Mucosa of descending colon (tissue), 3 donors: ENCODE results near the gene MAGED4B. TPM values are rescaled to one million over a fixed set of nuclear protein-coding genes. Genes with fewer than 3 reads are reported as not detected.
A peak's percentile ranks its signal among the peaks of the same experiment; 100 is the strongest.
"Not testable (repeated sequence)": the region's sequence is repeated elsewhere in the genome, so short reads cannot be mapped to it uniquely, and the experiment has no call there.

Experiments used
- ATAC-seq: fragments of 200-7000 bp; cut with Tn5 transposase; one replicate; pipeline ENCODE4 v1.9.1; 2020; ENCODE audit warnings: mild to moderate bottlenecking, moderate library complexity
- DNase-seq, 3 donors: peaks; one replicate each; pipeline ENCODE4 v3.0.0-alpha.2; 2020
- H3K36me3 ChIP-seq: fragments of 200-600 bp; one replicate; pipeline ENCODE4 v1.8.0; 2021; ENCODE audit warnings: low read depth, mild to moderate bottlenecking
- H3K4me1 ChIP-seq: fragments of 200-600 bp; one replicate; pipeline ENCODE4 v1.8.0; 2021; ENCODE audit warnings: low read depth, mild to moderate bottlenecking
- H3K4me3 ChIP-seq: fragments of 200-600 bp; one replicate; pipeline ENCODE4 v1.8.0; 2021; ENCODE audit warnings: mild to moderate bottlenecking
- H3K9me3 ChIP-seq: fragments of 200-600 bp; one replicate; pipeline ENCODE4 v1.8.0; 2021; ENCODE audit warnings: mild to moderate bottlenecking
- CTCF ChIP-seq: fragments of 200-600 bp; IDR thresholded peaks from one replicate; pipeline ENCODE4 v1.8.0; 2022; ENCODE audit warnings: antibody characterized with exemption, mild to moderate bottlenecking
- intact Hi-C, 2 donors: fragments of 100-400 bp; cut with DNase I in 1 of 2; cut with micrococcal nuclease in 1 of 2; formaldehyde crosslinking; loops; one replicate each; pipeline versions ENCODE4 v1.11.0 to v1.11.1; 2022; cut with DNase I, micrococcal nuclease
- long read RNA-seq, 2 donors: library from polyadenylated mRNA; unstranded; transcript quantifications; one replicate each; pipeline ENCODE4 v2.0.0, GENCODE V29; 2019 to 2021
- total RNA-seq, 3 donors: library from RNA; stranded (reverse); fragmentation: NEBNext Ultra II Directional in 2 of 3; extraction: Animal tissue kit (Norgen Biotek cat#: 25700) in 2 of 3; gene quantifications; one replicate each; pipeline versions ENCODE4 v1.2.1 to v1.2.4, GENCODE V29; 2021 to 2023
- donor health status: DM: no; HTN: no; CAD: no; lungs with moderate emphysema.
- donor health status: DM: no; HTN: no; CAD: no.
- donor health status: DM: no; HTN: yes; CAD: no.

The MAGED4B gene
- 10 to 100 TPM in 1 of 3 donors, 1 to 10 TPM in 2; 3.7 to 15.7 (median 5.4) TPM for total RNA-seq
- long read RNA-seq, donor 1, transcript MAGED4B-201 (13 exons, 2,578 nt) = major isoform, 6 of 23 reads
- long read RNA-seq, donor 1, partial matches to known transcripts = 0 of 23 reads
- long read RNA-seq, donor 1, other reads (novel, unspliced or antisense) = 13 of 23 reads
- long read RNA-seq, donor 2 = 0 reads

GRCh38 chrX:52068666-52069640 lies at the start of gene MAGED4B:
Gene MAGED4B (minus strand): TSS chrX:52069183. CDS start chrX:52068172, 1,011 bp downstream.
- H3K36me3 ChIP-seq, H3K9me3 ChIP-seq, intact Hi-C loops, H3K4me1 ChIP-seq, H3K4me3 ChIP-seq, DNase-seq: not testable (repeated sequence)
- peak; percentile 31 for ATAC-seq

DNA sequence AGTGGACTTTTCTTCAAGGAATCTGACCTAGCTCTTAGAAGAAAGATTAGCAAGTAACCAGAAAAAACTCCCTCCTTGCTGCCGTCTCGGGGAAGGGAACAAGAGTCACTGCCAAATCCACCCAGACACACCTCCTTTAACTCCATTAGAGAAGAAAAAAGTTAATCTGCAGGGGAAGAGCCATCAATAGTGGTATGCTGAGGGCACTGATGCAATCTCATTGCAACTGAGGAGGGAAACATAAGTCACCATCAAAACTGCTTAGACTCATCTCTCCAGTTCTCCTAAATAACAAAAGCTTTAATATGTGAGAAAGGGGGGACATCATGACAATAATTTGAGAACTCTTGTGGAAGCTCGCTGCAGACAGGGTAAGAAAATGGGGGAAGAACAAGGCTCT lies 49.3 kb upstream of the MAGED4B start:
- no peak for ATAC-seq

GRCh38 chrX:52082578-52082977 lies 13.6 kb upstream of the MAGED4B start:
- TF ChIP-seq CTCF = no peak
- no peak overlapping the region for H3K4me3 ChIP-seq

More for the DNA sequence above, 49.3 kb upstream of the MAGED4B start:
- no peak for DNase-seq
- no peaks in the 10 kb centered on the region for H3K9me3 ChIP-seq
- no peaks in the 10 kb centered on the region for H3K36me3 ChIP-seq
- no peak for TF ChIP-seq CTCF
- H3K4me3 ChIP-seq = no peak overlapping the region
- H3K4me1 ChIP-seq = no peaks in the 10 kb centered on the region
- intact Hi-C loops = no loop called here

GRCh38 chrX:52078131-52078530 lies 9.1 kb upstream of the MAGED4B start:
- no peak overlapping the region for H3K4me3 ChIP-seq
- H3K4me1 ChIP-seq = no peaks in the 10 kb centered on the region
- ATAC-seq (no peak), DNase-seq (no peak)
- H3K9me3 ChIP-seq = no peaks in the 10 kb centered on the region
- no peak for TF ChIP-seq CTCF
- intact Hi-C loops = no loop called here
- H3K36me3 ChIP-seq = no peaks in the 10 kb centered on the region

More at GRCh38 chrX:52082578-52082977, 13.6 kb upstream of the MAGED4B start:
- DNase-seq = no peak
- intact Hi-C loops = no loop called here
- Histone ChIP-seq H3K36me3 (no peaks in the 10 kb centered on the region), H3K4me1 (no peaks in the 10 kb centered on the region), H3K9me3 (no peaks in the 10 kb centered on the region)
- no peak for ATAC-seq

DNA sequence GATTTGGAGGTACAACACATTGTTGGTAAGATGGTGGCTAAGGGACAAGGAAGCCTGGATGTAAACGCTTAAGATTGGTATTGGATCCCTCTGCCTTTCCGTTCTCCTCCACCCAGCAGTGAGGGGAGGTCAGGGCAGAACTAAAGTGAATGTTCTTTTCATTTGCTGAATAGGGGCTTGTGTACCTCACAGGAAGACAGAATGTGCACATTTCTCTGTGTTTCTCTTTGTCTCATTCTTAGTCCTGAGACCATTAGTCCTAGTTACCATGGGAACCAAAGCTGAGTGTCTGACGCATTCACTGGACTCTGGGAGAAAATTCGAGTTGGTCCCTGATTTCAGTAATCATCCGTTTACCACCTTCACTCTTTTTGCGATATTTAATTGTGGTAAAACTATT lies 26.7 kb downstream of the MAGED4B start:
- H3K4me1 ChIP-seq, ATAC-seq, H3K4me3 ChIP-seq, H3K36me3 ChIP-seq, intact Hi-C loops, H3K9me3 ChIP-seq, DNase-seq: not testable (repeated sequence)

- DNase-seq (no peak), ATAC-seq (no peak)
- Histone ChIP-seq H3K4me1 (no peaks in the 10 kb centered on the region), H3K9me3 (no peaks in the 10 kb centered on the region), H3K36me3 (no peaks in the 10 kb centered on the region), H3K4me3 (no peak overlapping the region)
- intact Hi-C loops = no loop called here
- no peak for TF ChIP-seq CTCF
Measured at GRCh38 chrX:52034211-52034610, 34.8 kb downstream of the MAGED4B start.
